Gastroesophageal sphincter (tissue), 3 donors: Measurements from ENCODE around the gene CCT6B.

Experiments
- EP300 ChIP-seq: sonication (generic); formaldehyde crosslinking; IDR thresholded peaks from one replicate; pipeline ENCODE4 v1.6.1; 2017; ENCODE audit warnings: antibody characterized with exemption, mild to moderate bottlenecking
- POLR2A ChIP-seq, 2 donors: fragments of 450-650 bp; IDR thresholded peaks; one replicate each; pipeline ENCODE4 v1.6.1; 2017; ENCODE audit warnings: antibody characterized with exemption in 2 of 2, mild to moderate bottlenecking in 2 of 2, moderate library complexity in 1 of 2
- POLR2AphosphoS5 ChIP-seq: sonication (generic); formaldehyde crosslinking; IDR thresholded peaks from one replicate; pipeline ENCODE4 v1.6.1; 2017; ENCODE audit warnings: antibody characterized with exemption
- TF ChIP-seq, protein P1 (sequence below), 4 experiments: fragments of 200-600 bp in 2 of 4; fragments of 450-650 bp in 2 of 4; sonication (generic) in 1 of 4; IDR thresholded peaks; one replicate each; pipeline ENCODE4 v1.5.1; 2017 to 2019; ENCODE audit warnings: antibody characterized with exemption in 4 of 4, mild to moderate bottlenecking in 2 of 4, moderate library complexity in 2 of 4

DNA sequence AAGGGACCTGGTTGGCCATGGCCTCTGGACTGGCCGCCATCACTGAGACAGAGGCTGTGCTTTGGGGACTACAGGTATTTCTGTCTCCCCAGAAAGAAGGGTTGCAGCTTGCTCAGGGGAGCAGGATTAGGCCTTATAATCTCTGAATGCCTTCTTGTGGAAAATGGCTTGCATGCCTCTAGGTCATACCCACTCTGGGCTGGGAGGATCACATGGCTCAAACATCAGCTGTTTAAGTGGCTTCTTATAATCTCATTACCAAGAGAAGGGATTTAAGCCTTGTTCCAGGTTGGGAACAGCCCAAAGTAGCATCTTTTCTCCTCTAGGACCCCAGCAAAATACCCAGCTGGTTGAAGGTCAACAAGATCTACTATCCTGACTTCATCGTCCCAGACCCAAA, 38.2 kb upstream of the CCT6B start:
- TF ChIP-seq, protein P1, sequence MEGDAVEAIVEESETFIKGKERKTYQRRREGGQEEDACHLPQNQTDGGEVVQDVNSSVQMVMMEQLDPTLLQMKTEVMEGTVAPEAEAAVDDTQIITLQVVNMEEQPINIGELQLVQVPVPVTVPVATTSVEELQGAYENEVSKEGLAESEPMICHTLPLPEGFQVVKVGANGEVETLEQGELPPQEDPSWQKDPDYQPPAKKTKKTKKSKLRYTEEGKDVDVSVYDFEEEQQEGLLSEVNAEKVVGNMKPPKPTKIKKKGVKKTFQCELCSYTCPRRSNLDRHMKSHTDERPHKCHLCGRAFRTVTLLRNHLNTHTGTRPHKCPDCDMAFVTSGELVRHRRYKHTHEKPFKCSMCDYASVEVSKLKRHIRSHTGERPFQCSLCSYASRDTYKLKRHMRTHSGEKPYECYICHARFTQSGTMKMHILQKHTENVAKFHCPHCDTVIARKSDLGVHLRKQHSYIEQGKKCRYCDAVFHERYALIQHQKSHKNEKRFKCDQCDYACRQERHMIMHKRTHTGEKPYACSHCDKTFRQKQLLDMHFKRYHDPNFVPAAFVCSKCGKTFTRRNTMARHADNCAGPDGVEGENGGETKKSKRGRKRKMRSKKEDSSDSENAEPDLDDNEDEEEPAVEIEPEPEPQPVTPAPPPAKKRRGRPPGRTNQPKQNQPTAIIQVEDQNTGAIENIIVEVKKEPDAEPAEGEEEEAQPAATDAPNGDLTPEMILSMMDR (IDR thresholded peaks at IDR 0.05): no peak
- TF ChIP-seq POLR2A (IDR thresholded peaks at IDR 0.05) (no peak), EP300 (no peak), POLR2AphosphoS5 (no peak)
